Fibroblast of skin of left biceps (primary cell): Measurements from ENCODE around the gene MARF1.
"Not testable (repeated sequence)": the region's sequence is repeated elsewhere in the genome, so short reads cannot be mapped to it uniquely, and the experiment has no call there.

ENCODE experiments used
- DNase-seq, 2 experiments: peaks; one replicate each; pipeline ENCODE4 v3.0.0-alpha.2; 2013; ENCODE audit warnings: low read depth in 2 of 2

The MARF1 gene

DNA sequence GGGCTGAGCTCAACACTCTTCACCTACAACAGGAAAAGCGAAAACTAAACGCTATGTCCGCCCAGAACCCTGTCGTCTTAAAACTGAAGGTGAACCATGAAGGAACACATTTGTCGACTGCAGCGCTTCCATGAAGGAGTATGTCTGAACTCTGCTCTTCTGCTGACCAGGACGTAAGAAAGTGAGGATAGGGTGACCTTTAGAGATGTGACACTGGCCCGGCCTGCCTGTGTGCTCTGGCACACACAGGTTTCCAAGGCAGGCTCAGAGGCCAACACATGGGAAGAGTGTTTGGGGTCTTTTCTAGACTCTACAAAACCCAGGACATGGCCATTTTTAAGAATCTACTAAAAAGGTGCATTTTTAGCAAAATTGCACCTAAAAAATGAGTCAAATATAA, 21.1 kb downstream of the MARF1 start:
- no peak for DNase-seq

GRCh38 chr16:15621456-15621855, 21.5 kb downstream of the MARF1 start:
- no peak for DNase-seq

DNA sequence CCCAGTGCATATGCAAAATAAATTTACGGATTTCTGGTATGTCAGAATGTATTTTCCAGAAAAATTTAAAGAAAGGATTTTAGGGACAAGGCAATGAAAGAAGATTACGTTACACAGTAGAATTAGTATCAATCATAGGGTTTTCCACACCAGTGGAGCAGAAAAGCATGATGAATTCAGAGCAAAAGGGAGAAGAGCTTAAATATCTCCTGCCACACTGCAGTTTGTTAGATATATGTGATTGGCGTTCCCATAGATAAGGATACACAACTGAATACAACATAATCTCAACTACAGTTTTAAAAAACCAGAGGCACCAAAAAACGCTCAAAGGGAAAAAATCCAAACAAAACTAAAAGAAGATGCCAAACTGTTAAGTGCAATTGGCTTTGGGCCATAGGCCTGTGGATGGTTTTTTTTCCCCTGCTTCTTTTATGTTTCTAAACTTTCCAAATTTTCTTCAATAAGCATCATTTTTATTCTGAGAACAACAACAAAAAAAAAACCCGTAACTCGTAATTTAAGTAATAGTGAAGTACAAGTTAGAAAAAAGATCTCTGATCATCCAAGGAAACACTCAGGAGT, 22.3 kb downstream of the MARF1 start:
- no peak for DNase-seq

- peak; percentile 8 to 13 for DNase-seq
Measured at GRCh38 chr16:15618392-15618791, 24.6 kb downstream of the MARF1 start.

- no peak for DNase-seq
Measured at GRCh38 chr16:15617901-15618300, 25.1 kb downstream of the MARF1 start.

GRCh38 chr16:15616475-15617165, 26.3 kb downstream of the MARF1 start:
- DNase-seq, result no peak

DNA sequence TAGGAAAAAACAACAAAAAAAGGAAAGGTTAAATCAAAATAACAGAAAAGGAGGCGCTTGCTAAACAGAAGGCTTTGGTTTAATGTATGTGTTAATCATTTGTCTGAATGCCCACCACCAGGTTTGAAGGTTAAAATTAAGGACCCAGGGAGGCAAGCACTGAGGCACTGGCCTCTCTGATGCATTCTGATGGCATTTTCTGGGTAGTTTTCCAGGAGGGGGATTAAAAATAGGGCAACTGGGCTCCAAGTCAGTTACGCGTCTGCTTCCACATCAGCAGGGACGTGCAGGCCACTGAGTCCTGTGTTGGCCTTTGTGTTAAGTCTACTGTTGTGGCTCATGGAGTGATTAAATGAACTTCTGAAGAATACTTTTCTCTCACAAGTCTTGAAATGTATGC, 26.9 kb downstream of the MARF1 start:
- no peak for DNase-seq

DNA sequence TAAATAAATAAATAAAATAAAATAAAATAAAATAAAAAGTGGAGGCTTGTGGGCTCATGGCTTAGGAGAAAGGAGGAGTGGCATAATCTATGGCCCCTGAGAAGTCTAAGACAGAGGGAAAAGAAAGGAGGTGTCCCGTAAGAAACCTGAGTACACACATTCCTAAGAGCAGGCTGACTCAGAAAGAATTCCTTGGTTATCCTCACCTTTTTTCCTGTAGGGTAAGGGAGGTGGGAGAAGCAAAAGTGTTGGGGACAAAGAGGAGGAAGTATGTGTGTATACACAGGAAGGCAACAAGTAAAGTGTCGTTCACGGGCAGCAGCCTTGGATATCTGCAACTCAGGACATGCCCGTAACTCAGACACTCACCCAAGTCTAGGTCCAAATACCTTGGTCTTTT, 29.3 kb downstream of the MARF1 start:
- DNase-seq, result no peak

DNA sequence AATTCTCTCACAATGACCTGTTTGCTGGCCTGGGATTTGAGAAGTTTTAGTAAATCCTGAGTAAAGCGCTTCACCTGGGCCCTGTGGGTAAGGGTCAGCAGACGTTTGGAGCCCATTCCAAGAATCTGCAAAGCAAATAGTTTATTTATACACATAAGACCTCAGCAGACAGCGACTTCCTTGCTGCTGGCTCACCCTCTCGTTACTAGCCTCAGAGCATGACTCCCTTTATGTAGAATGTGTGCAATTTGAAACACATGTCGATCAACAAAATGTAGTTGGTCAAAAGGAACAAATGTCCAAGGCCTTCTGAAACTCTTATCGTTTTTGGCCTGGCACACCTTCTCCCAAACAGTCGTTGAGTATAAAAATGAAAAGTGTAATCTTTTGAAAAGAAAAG, 31.3 kb downstream of the MARF1 start:
- DNase-seq, result no peak

DNA sequence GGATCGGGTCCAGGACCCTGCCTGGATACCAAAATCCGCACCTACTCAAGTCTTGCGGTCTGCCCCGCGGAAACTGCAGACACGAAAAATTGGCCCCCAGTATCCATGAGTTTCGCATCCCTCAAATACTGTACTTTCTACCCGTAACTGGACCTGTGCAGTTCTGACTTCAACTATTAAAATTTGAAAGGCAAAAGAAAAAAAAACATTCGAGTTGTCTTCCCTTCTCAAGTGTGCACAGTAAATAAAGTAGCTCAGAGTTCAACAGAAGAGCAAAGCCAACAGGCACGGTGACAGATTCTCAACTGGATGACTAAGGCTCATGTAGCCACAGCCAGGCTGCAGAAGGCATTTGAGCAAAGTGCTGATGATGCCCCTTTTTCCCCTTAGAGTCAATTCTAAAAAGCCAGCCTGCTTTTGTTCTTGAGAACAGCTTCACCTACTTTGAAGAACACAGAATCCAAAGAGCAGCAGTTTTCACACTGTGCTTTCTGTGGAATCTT, 32.5 kb downstream of the MARF1 start:
- DNase-seq, result no peak

GRCh38 chr16:15609286-15609649, 33.7 kb downstream of the MARF1 start:
- DNase-seq, result no peak

DNA sequence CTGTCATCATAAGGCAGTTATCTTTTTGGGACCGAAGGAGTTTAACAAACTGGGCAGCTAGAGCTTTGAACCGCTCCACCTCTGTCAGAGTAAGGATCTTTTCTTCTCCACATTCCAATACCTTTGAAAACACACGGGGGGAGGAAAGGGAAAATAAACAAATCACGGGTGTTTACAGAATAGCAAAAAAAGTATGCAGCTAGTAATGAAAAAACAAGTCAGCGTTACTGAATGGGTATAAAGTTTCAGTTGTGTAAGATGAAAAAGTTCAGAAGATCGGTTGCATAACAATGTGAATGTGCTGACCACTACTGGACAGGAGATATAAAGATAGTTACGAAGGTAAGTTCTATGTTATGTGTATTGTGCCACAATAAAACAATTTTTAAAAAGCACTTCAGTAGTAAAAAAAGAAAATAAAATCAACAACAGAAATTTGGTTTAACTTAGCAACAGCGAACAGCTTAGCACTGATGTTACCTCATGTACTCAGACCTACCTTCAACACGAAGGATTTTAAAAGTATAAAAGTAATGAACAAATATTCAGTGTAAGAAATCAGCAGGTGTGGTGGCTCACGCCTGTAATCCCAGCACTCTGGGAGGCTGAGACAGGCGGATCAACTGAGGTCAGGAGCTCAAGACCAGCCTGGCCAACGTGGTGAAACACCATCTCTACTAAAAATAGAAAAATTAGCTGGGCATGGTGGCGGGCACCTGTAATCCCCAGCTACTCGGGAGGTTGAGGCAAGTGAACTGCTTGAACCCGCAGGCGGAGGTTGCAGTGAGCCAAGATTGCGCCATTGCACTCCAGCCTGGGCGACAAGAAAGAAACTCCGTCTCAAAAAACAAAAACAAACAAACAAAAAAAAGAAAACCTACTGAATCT, 34.3 kb downstream of the MARF1 start:
- no peak for DNase-seq

DNA sequence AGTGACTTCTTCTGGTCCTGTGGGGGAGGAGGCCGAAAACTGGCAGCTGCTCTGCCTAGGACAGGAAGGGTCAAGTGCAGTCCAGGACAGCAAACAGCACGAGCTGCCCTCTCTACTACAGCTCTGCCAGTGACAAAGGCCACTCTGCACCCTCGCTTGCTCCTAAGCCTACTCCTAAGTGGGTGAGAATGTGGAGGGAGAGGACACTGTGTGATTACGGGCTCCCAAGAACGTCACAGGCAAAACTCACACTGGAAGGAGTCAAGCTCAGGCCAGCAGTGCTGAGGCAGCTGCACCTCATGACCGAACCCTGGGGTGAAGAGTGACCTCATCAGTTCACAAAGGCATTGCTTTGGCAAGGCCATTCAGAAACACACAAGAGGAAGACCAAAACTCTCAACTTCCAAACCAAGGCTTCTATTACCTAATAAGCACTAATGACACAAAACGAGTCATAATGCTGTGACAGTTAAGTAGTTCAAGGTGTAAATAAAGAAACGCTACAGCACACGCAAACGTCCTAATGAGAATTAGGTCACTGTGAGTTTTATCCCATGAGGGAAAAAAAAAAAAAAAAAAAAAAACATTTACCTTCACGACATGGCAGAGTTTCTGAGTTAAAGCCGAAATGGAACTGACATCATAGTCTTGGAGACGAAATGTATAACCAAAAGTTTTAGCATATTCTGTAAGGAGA, 35.1 kb downstream of the MARF1 start:
- DNase-seq, result no peak

DNA sequence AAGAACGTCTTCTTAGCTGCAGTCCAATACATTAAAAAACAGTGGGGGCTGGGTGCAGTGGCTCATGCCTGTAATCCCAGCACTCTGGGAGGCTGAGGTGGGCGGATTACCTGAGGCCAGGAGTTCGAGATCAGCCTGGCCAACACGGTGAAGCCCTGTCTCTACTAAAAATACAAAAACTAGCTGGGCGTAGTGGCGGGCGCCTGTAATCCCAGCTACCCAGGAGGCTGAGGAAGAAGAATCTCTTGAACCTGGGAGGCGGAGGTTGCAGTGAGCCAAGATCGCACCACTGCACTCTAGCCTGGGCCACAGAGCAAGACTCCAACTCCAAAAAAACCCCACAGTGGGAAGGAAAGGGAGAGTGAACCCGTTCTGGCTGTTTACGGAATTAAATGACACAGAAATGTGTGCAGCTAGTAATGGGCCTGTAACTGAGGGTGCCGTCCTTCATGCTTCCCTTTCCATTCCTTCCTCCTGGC, 35.7 kb downstream of the MARF1 start:
- not testable (repeated sequence) for DNase-seq

DNA sequence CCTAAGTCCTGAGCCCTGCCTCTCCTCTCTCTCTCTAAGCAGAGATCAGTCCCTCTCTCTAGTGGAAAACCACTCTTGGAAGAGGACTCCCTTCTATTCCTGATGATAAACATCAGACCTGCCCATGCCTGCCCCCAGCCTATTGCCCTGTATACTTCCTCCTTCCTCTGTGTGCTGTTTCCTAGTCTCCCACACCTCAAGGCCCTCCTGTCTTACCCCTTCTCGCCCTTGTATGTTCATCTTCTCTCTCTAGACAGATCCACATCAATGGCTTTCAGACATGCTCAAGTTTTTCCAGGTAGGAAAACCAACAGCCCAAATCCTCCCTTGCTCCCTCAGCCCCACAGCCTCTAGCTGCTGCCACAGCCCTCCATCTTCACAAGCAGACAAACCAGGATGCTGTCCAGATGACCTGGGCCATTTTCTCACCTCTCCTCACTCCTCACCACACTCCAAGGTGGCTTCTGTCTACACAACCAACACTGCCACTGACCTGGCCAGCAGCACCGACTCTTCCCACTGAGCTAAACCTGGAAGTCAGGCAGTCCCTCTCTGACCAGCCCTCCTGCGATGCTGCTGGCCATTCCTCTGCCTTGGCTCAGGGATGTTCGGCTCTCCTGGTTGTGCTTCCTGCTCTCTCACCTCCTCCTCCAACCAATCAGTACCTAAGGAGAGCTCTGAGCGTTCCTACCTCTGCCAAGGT, 36.3 kb downstream of the MARF1 start:
- no peak for DNase-seq

DNA sequence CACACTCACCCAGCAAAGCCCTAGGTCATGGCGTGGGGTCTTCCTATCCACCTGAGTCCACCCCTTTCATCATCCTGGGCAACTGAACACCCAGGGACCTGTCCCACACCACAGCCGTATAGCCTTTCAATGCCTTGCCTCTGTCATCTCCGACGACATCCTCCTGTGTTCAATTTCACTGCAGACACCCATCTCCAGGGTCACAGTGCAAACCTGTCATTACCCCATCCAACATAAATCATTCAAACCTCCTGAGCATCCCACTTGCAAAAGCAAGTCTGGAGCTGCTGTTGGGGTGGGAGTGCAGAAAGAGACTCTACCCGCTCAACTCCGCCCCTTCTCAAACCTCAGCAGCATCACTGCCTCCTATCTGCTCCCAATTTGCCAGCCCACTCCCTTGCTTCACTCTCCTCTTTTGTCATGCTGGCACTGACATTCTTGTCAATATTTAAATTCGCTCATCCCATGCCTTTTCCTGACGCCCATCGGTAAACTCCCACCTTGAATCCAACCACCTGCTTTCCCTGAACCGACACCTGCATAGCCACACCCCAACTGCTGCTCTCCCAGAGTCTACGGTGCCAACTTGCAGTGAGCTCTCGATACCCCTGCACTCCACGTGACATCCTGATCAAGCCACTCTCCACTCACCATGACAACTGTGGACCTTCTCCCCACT, 37.0 kb downstream of the MARF1 start:
- no peak for DNase-seq

- DNase-seq, result no peak
Measured at GRCh38 chr16:15604460-15605440, 38.2 kb downstream of the MARF1 start.

DNA sequence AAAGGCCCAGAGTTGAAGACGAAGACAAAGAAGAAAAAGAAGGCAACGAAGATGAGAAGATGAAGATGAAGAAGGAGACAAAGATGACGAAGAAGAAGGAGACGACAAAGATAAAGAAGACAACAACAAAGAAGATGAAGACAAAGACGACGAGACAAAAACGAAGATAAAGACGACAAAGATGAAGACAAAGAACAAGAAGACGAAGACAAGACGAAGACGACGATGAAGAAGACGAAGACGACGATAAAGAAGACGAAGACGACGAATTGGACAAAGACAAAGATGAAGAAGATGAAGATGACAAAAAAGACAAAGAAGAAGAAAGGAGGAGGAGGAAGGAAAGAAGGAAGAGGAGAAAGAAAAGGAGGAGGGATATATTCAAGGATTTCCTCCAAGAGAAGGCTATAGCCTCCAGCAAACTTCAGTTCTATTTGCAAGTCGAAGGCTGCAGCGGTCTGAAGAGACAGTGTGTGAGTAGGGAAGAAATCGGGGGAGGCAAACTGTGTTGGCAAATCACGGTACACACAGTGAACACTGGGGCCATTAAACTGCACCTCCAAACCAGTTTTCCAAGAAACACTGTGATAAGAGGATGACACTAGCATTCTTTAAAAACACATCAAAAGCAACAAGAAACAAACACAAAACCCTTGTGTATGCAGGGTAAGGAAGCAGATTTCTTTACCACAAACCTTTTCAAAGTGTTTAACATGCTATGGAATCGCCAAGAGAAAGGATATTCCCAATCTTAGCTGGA, 40.5 kb downstream of the MARF1 start:
- DNase-seq, result no peak
